Measurements from ENCODE around the gene DNTTIP2.
A peak's percentile ranks its signal among the peaks of the same experiment; 100 is the strongest.

DNTTIP2 gene

GRCh38 chr1:93905051-93905450 lies 26.0 kb upstream of the DNTTIP2 start:
- Histone ChIP-seq H3K4me3 (ENCODE audit: low read depth in 1 of 2, low read length in 2 of 2) (no peak overlapping the region), H3K27ac (ENCODE audit: low read length) (peak overlapping the region; percentile 49; the same call in 1 of the 2 replicates), H2AFZ (ENCODE audit: low read depth, low read length) (no peak overlapping the region), H4K20me1 (ENCODE audit: insufficient read depth, low read length) (peaks cover 5% of the 10 kb centered on the region; the same call in 1 of the 2 replicates), H3K79me2 (ENCODE audit: insufficient read depth, low read length) (peaks cover 60% of the 10 kb centered on the region), H3K9ac (ENCODE audit: low read depth, low read length) (no peak overlapping the region), H3K36me3 (ENCODE audit: insufficient read depth, low read length) (peaks cover 21% of the 10 kb centered on the region), H3K4me2 (ENCODE audit: insufficient read depth, low read length) (peak overlapping the region; percentile 78), H3K27me3 (ENCODE audit: insufficient read depth, low read length, poor library complexity) (no peaks in the 10 kb centered on the region), H3K4me1 (ENCODE audit: insufficient read depth, low read length) (peaks cover 56% of the 10 kb centered on the region), H3K9me3 (ENCODE audit: insufficient read depth, low read length, severe bottlenecking) (no peaks in the 10 kb centered on the region)
- ATAC-seq (ENCODE audit: insufficient read depth, low read depth) (no peak), DNase-seq (no peak)
- TF ChIP-seq EZH2 (IDR thresholded peaks at IDR 0.05; ENCODE audit: borderline replicate concordance, low read depth, low read length, severe bottlenecking) (no peak), CTCF (IDR thresholded peaks at IDR 0.05; ENCODE audit: borderline replicate concordance, extremely low read depth, low read length, poor library complexity, severe bottlenecking) (no peak)

DNA sequence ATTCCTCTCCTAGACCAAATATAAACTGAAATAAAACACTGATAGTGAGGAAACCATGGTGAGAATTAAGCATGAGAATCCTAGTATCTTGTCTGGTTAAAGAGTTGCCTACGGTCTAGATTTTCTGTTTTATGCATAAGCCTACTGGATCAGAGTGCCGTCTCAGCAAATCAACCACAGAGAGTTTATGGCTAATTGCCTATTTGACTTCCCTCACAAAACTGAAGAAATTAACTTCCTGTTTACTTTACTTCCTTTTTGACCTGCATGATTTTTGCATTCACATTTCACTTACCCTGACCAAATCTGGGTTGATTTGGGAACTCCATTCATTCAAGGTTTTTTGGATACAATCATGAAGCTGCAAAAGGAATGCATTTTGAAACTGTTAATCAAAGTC lies 25.2 kb upstream of the DNTTIP2 start:
- H3K27me3 ChIP-seq (ENCODE audit: insufficient read depth, low read length, poor library complexity) = no peaks in the 10 kb centered on the region
- DNase-seq = no peak
- H4K20me1 ChIP-seq (ENCODE audit: insufficient read depth, low read length) = peaks cover 5% of the 10 kb centered on the region; the same call in 1 of the 2 replicates
- peak overlapping the region in 1 of 2 experiments; percentile 22; a peak in 1 of 4 replicates for H3K4me3 ChIP-seq (ENCODE audit: low read depth in 1 of 2, low read length in 2 of 2)
- no peak overlapping the region; the same call in 1 of the 2 replicates for H3K9ac ChIP-seq (ENCODE audit: low read depth, low read length)
- peaks cover 27% of the 10 kb centered on the region for H3K36me3 ChIP-seq (ENCODE audit: insufficient read depth, low read length)
- peaks cover 51% of the 10 kb centered on the region for H3K4me1 ChIP-seq (ENCODE audit: insufficient read depth, low read length)
- no peak overlapping the region for H2AFZ ChIP-seq (ENCODE audit: low read depth, low read length)
- peaks cover 58% of the 10 kb centered on the region for H3K79me2 ChIP-seq (ENCODE audit: insufficient read depth, low read length)
- H3K27ac ChIP-seq (ENCODE audit: low read length) = peak overlapping the region; percentile 49
- peak overlapping the region; percentile 14 for H3K4me2 ChIP-seq (ENCODE audit: insufficient read depth, low read length)
- peak; percentile 28; the same call in 2 of the 3 replicates for ATAC-seq (ENCODE audit: insufficient read depth, low read depth)
- no peak for TF ChIP-seq EZH2 (IDR thresholded peaks at IDR 0.05; ENCODE audit: borderline replicate concordance, low read depth, low read length, severe bottlenecking)
- TF ChIP-seq CTCF (IDR thresholded peaks at IDR 0.05; ENCODE audit: borderline replicate concordance, extremely low read depth, low read length, poor library complexity, severe bottlenecking) = no peak
- no peaks in the 10 kb centered on the region for H3K9me3 ChIP-seq (ENCODE audit: insufficient read depth, low read length, severe bottlenecking)

DNA sequence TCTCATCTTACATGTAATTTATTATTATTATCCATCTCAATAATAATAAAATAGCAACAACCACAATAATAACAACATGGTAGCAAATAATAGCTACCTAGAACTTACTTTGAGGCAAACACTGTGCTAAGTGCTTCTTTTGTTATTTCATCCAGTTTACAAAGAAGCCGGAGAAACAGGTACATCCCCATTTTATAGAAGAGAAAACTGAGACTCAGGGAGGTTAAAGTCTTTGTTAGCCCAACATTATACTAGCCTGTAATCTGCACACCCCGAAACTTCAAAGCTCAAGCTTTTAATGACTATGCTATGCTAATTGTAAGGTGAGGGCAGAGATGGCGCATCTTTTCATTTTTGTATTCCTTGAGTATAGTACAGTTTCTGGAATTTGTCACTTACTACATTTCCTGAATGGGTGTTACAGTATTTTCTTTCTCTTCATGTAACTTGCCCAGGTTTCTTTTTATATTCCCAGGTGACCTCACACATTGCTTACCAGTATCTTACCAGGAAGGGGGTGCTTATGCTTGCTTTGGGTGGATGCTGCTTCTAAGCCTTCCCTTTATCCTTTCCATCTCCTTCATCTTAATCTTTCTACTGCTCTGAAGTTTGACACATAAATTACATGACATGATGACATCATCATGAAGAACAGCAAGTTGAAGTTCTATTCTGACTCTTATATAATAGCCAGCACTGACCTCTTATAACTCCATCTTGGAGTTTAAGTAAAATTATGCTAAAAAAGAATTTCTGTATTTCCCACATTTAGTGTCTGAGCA lies 21.9 kb upstream of the DNTTIP2 start:
- Histone ChIP-seq H3K27me3 (ENCODE audit: insufficient read depth, low read length, poor library complexity) (no peaks in the 10 kb centered on the region), H3K4me1 (ENCODE audit: insufficient read depth, low read length) (peaks cover 23% of the 10 kb centered on the region), H3K9me3 (ENCODE audit: insufficient read depth, low read length, severe bottlenecking) (no peaks in the 10 kb centered on the region), H2AFZ (ENCODE audit: low read depth, low read length) (no peak overlapping the region), H3K9ac (ENCODE audit: low read depth, low read length) (no peak overlapping the region), H3K4me3 (ENCODE audit: low read depth in 1 of 2, low read length in 2 of 2) (no peak overlapping the region), H3K27ac (ENCODE audit: low read length) (no peak overlapping the region), H3K36me3 (ENCODE audit: insufficient read depth, low read length) (peaks cover 48% of the 10 kb centered on the region), H3K4me2 (ENCODE audit: insufficient read depth, low read length) (no peak overlapping the region), H3K79me2 (ENCODE audit: insufficient read depth, low read length) (peaks cover 25% of the 10 kb centered on the region), H4K20me1 (ENCODE audit: insufficient read depth, low read length) (no peaks in the 10 kb centered on the region)
- DNase-seq = no peak
- no peak for TF ChIP-seq EZH2 (IDR thresholded peaks at IDR 0.05; ENCODE audit: borderline replicate concordance, low read depth, low read length, severe bottlenecking)
- no peak for TF ChIP-seq CTCF (IDR thresholded peaks at IDR 0.05; ENCODE audit: borderline replicate concordance, extremely low read depth, low read length, poor library complexity, severe bottlenecking)
- ATAC-seq (ENCODE audit: insufficient read depth, low read depth) = no peak
